Muscle layer of duodenum (tissue), 2 donors: Measurements from ENCODE around the gene POLR1A.

ENCODE experiments used
- H3K27ac ChIP-seq: one replicate; pipeline ENCODE4 v1.7.0; 2013; ENCODE audit warnings: mild to moderate bottlenecking, low read length
- H3K27me3 ChIP-seq: one replicate; pipeline ENCODE4 v1.7.0; 2013; ENCODE audit warnings: low read depth, mild to moderate bottlenecking, control low read depth, low read length
- H3K36me3 ChIP-seq, 2 donors: one replicate each; pipeline ENCODE4 v1.7.0; 2013; ENCODE audit warnings: low read length in 2 of 2, control low read depth in 1 of 2, mild to moderate bottlenecking in 1 of 2; ENCODE audit not compliant: insufficient read depth in 2 of 2, control insufficient read depth in 1 of 2
- H3K4me1 ChIP-seq, 2 donors: one replicate each; pipeline ENCODE4 v1.7.0; 2013; ENCODE audit warnings: low read length in 2 of 2, mild to moderate bottlenecking in 2 of 2, control low read depth in 1 of 2, moderate library complexity in 1 of 2; ENCODE audit not compliant: insufficient read depth in 2 of 2, control insufficient read depth in 1 of 2
- H3K4me3 ChIP-seq, 2 donors: one replicate each; pipeline ENCODE4 v1.7.0; 2013; ENCODE audit warnings: low read length in 2 of 2, low read depth in 1 of 2, mild to moderate bottlenecking in 1 of 2
- H3K9me3 ChIP-seq, 2 donors: one replicate each; pipeline ENCODE4 v1.7.0; 2013; ENCODE audit warnings: low read length in 2 of 2, control low read depth in 1 of 2, mild to moderate bottlenecking in 1 of 2; ENCODE audit not compliant: control insufficient read depth in 1 of 2
- donor health status: healthy.

POLR1A gene

GRCh38 chr2:86044614-86045013 is 61.1 kb downstream of the POLR1A start:
- Histone ChIP-seq H3K27ac (no peak overlapping the region), H3K4me1 (peaks cover 0 to 4% of the 10 kb centered on the region in 2 donors), H3K4me3 (no peak overlapping the region), H3K27me3 (no peaks in the 10 kb centered on the region), H3K9me3 (no peaks in the 10 kb centered on the region), H3K36me3 (peaks cover 67 to 71% of the 10 kb centered on the region in 2 donors)

GRCh38 chr2:86044045-86044444 is 61.6 kb downstream of the POLR1A start:
- Histone ChIP-seq H3K4me1 (peaks cover 0 to 5% of the 10 kb centered on the region in 2 donors), H3K27ac (no peak overlapping the region), H3K9me3 (no peaks in the 10 kb centered on the region), H3K4me3 (no peak overlapping the region), H3K27me3 (no peaks in the 10 kb centered on the region), H3K36me3 (peaks cover 67 to 70% of the 10 kb centered on the region in 2 donors)

GRCh38 chr2:86042256-86043168 is 63.2 kb downstream of the POLR1A start:
- H3K4me3 ChIP-seq, result no peak overlapping the region
- H3K36me3 ChIP-seq, result peaks cover 54 to 72% of the 10 kb centered on the region in 2 donors
- H3K27me3 ChIP-seq, result no peaks in the 10 kb centered on the region
- H3K9me3 ChIP-seq, result no peaks in the 10 kb centered on the region
- no peak overlapping the region for H3K27ac ChIP-seq
- H3K4me1 ChIP-seq, result peaks cover 14 to 16% of the 10 kb centered on the region in 2 donors

- Histone ChIP-seq H3K27me3 (no peaks in the 10 kb centered on the region), H3K4me3 (no peak overlapping the region), H3K27ac (no peak overlapping the region), H3K9me3 (no peaks in the 10 kb centered on the region), H3K4me1 (peaks cover 34 to 40% of the 10 kb centered on the region in 2 donors), H3K36me3 (peaks cover 37 to 50% of the 10 kb centered on the region in 2 donors)
Observed at GRCh38 chr2:86039963-86040655, 65.6 kb downstream of the POLR1A start.

- H3K27ac ChIP-seq, result no peak overlapping the region
- no peaks in the 10 kb centered on the region for H3K9me3 ChIP-seq
- peaks cover 31 to 44% of the 10 kb centered on the region in 2 donors for H3K36me3 ChIP-seq
- peaks cover 34 to 42% of the 10 kb centered on the region in 2 donors for H3K4me1 ChIP-seq
- H3K27me3 ChIP-seq, result no peaks in the 10 kb centered on the region
- no peak overlapping the region for H3K4me3 ChIP-seq
Observed at GRCh38 chr2:86039178-86039962, 66.3 kb downstream of the POLR1A start.

GRCh38 chr2:86038291-86039081 is 67.2 kb downstream of the POLR1A start:
- H3K36me3 ChIP-seq, result peaks cover 23 to 42% of the 10 kb centered on the region in 2 donors
- no peaks in the 10 kb centered on the region for H3K27me3 ChIP-seq
- peak overlapping the region; percentile 84 for H3K27ac ChIP-seq
- no peaks in the 10 kb centered on the region for H3K9me3 ChIP-seq
- peaks cover 34 to 42% of the 10 kb centered on the region in 2 donors for H3K4me1 ChIP-seq
- no peak overlapping the region for H3K4me3 ChIP-seq

- H3K9me3 ChIP-seq, result no peaks in the 10 kb centered on the region
- peaks cover 34 to 42% of the 10 kb centered on the region in 2 donors for H3K4me1 ChIP-seq
- H3K36me3 ChIP-seq, result peaks cover 20 to 42% of the 10 kb centered on the region in 2 donors
- no peak overlapping the region for H3K4me3 ChIP-seq
- H3K27me3 ChIP-seq, result no peaks in the 10 kb centered on the region
- H3K27ac ChIP-seq, result peak overlapping the region; percentile 84
Observed at GRCh38 chr2:86037795-86038192, 67.9 kb downstream of the POLR1A start.

- peak overlapping the region; percentile 84 for H3K27ac ChIP-seq
- peaks cover 34 to 42% of the 10 kb centered on the region in 2 donors for H3K4me1 ChIP-seq
- no peak overlapping the region for H3K4me3 ChIP-seq
- H3K9me3 ChIP-seq, result no peaks in the 10 kb centered on the region
- peaks cover 20 to 42% of the 10 kb centered on the region in 2 donors for H3K36me3 ChIP-seq
- H3K27me3 ChIP-seq, result no peaks in the 10 kb centered on the region
Observed at GRCh38 chr2:86037141-86037794, 68.4 kb downstream of the POLR1A start.

- Histone ChIP-seq H3K9me3 (no peaks in the 10 kb centered on the region), H3K4me3 (peak overlapping the region in 1 of 2 donors; percentile 11), H3K27me3 (no peaks in the 10 kb centered on the region), H3K4me1 (peaks cover 34 to 42% of the 10 kb centered on the region in 2 donors), H3K36me3 (peaks cover 19 to 42% of the 10 kb centered on the region in 2 donors), H3K27ac (peak overlapping the region; percentile 84)
Observed at GRCh38 chr2:86036669-86037138, 69.0 kb downstream of the POLR1A start.
